ENCODE measurements around the gene DAP.
A peak's percentile ranks its signal among the peaks of the same experiment; 100 is the strongest.

Gene DAP

DNA sequence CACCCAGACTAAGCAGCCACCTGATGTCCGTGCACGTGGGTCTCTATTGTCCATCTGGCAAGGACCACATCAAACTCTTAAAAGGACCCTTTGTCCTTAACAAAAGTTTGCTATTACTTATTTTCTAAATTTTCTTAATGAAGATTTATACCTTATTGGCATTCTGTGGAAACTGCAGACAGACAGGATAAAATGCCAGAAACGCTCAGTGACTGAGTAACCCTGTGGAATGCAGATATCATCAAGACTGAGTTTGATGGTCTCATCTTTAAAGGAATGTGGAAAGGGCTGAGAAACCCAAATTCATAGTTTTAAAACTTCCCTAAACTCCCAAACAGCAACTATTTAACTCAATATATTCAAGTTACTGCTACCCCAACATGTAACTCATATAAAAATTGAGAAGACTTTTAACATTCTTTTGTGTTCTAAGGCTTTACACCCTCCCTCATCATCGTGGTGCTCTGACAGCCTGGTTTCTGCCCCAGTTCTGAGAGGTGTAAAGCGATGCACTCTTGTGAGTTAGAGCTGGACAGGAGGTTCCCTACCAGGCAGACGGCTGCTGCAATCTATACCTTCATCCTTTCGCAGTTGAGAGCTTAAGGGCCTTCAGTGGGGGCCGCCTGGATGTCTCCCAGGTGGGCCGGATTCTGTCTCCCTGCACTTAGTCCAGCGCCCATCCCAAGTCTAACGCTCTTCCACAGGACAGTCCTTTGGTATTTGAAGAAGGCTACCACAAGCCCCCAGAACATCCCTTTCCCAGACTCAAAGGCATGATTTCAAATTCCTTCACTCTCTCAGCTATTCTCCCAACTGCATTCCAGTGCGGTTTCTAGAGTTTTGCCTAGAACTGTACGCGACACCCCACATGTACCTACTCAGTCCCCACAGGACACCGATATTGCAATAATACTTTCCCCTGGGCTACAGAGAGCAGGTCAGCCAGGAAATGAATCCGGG lies 68.9 kb downstream of the DAP start:
- Histone ChIP-seq H4K8ac (ENCODE audit: low read depth, low read length) (no peak overlapping the region), H3K4me3 (ENCODE audit: low read length in 2 of 2) (no peak overlapping the region), H3K27me3 (ENCODE audit: control insufficient read depth in 3 of 3, insufficient read depth in 3 of 3, low read depth in 1 of 3, low read length in 3 of 3) (no peaks in the 10 kb centered on the region), H2BK120ac (ENCODE audit: low read depth, low read length) (no peak overlapping the region), H3K18ac (ENCODE audit: low read length) (no peak overlapping the region), H3K4ac (ENCODE audit: low read length) (no peak overlapping the region), H3K4me1 (ENCODE audit: control insufficient read depth in 2 of 2, insufficient read depth in 1 of 2, low read depth in 1 of 2, low read length in 2 of 2) (peaks cover 0 to 2% of the 10 kb centered on the region in 2 donors), H2AK5ac (ENCODE audit: low read depth, low read length) (no peak overlapping the region), H2AFZ (ENCODE audit: low read length) (no peak overlapping the region), H2BK15ac (ENCODE audit: low read length) (no peak overlapping the region), H3K14ac (ENCODE audit: low read length) (no peak overlapping the region), H3K79me1 (ENCODE audit: low read depth, low read length) (peaks cover 5% of the 10 kb centered on the region), H3K27ac (replicated peaks; ENCODE audit: low read length) (no peak overlapping the region), H2BK12ac (ENCODE audit: low read length) (no peak overlapping the region), H4K91ac (ENCODE audit: low read depth, low read length, poor library complexity) (no peak overlapping the region), H3K4me2 (ENCODE audit: insufficient read depth, low read length, poor library complexity, severe bottlenecking) (no peak overlapping the region), H3K9me3 (replicated peaks in 1 of 2; ENCODE audit: control insufficient read depth in 2 of 2, insufficient read depth in 1 of 2, low read depth in 1 of 2, low read length in 2 of 2) (peaks cover 0 to 4% of the 10 kb centered on the region in 2 donors), H3K36me3 (replicated peaks in 1 of 2; ENCODE audit: control insufficient read depth in 2 of 2, insufficient read depth in 2 of 2, low read length in 2 of 2) (no peaks in the 10 kb centered on the region), H2BK5ac (ENCODE audit: low read length) (no peak overlapping the region), H3K23ac (ENCODE audit: low read depth, low read length, poor library complexity) (no peak overlapping the region), H3K9ac (ENCODE audit: low read depth, low read length, poor library complexity) (no peak overlapping the region)
- no CpG with 5 or more reads among the region's 16 CpGs for WGBS, 2 donors (ENCODE audit: extremely low coverage in 2 of 2, insufficient read length in 2 of 2, insufficient replicate concordance in 1 of 2)
- DNase-seq (ENCODE audit: low spot score): no peak

GRCh38 chr5:10690460-10691440 lies 70.3 kb downstream of the DAP start:
- no peak overlapping the region for H2BK12ac ChIP-seq (ENCODE audit: low read length)
- H2AK5ac ChIP-seq (ENCODE audit: low read depth, low read length): no peak overlapping the region
- H2BK5ac ChIP-seq (ENCODE audit: low read length): no peak overlapping the region
- DNase-seq (ENCODE audit: low spot score): no peak
- H2BK120ac ChIP-seq (ENCODE audit: low read depth, low read length): no peak overlapping the region
- no CpG with 5 or more reads among the region's 14 CpGs for WGBS, 2 donors (ENCODE audit: extremely low coverage in 2 of 2, insufficient read length in 2 of 2, insufficient replicate concordance in 1 of 2)
- no peak overlapping the region for H4K8ac ChIP-seq (ENCODE audit: low read depth, low read length)
- no peak overlapping the region for H3K9ac ChIP-seq (ENCODE audit: low read depth, low read length, poor library complexity)
- H3K14ac ChIP-seq (ENCODE audit: low read length): no peak overlapping the region
- no peak overlapping the region for H2BK15ac ChIP-seq (ENCODE audit: low read length)
- no peak overlapping the region for H3K4me2 ChIP-seq (ENCODE audit: insufficient read depth, low read length, poor library complexity, severe bottlenecking)
- H3K4me3 ChIP-seq (ENCODE audit: low read length in 2 of 2): no peak overlapping the region
- no peaks in the 10 kb centered on the region for H3K27me3 ChIP-seq (ENCODE audit: control insufficient read depth in 3 of 3, insufficient read depth in 3 of 3, low read depth in 1 of 3, low read length in 3 of 3)
- H3K4me1 ChIP-seq (ENCODE audit: control insufficient read depth in 2 of 2, insufficient read depth in 1 of 2, low read depth in 1 of 2, low read length in 2 of 2): peaks cover 0 to 2% of the 10 kb centered on the region in 2 donors
- H3K18ac ChIP-seq (ENCODE audit: low read length): no peak overlapping the region
- H3K9me3 ChIP-seq (replicated peaks in 1 of 2; ENCODE audit: control insufficient read depth in 2 of 2, insufficient read depth in 1 of 2, low read depth in 1 of 2, low read length in 2 of 2): peaks cover 0 to 8% of the 10 kb centered on the region in 2 donors
- H3K23ac ChIP-seq (ENCODE audit: low read depth, low read length, poor library complexity): no peak overlapping the region
- no peak overlapping the region for H2AFZ ChIP-seq (ENCODE audit: low read length)
- H4K91ac ChIP-seq (ENCODE audit: low read depth, low read length, poor library complexity): no peak overlapping the region
- H3K79me1 ChIP-seq (ENCODE audit: low read depth, low read length): peaks cover 5% of the 10 kb centered on the region
- no peaks in the 10 kb centered on the region for H3K36me3 ChIP-seq (replicated peaks in 1 of 2; ENCODE audit: control insufficient read depth in 2 of 2, insufficient read depth in 2 of 2, low read length in 2 of 2)
- H3K4ac ChIP-seq (ENCODE audit: low read length): no peak overlapping the region
- H3K27ac ChIP-seq (replicated peaks; ENCODE audit: low read length): no peak overlapping the region

GRCh38 chr5:10689391-10690081 lies 71.5 kb downstream of the DAP start:
- Histone ChIP-seq H3K36me3 (replicated peaks in 1 of 2; ENCODE audit: control insufficient read depth in 2 of 2, insufficient read depth in 2 of 2, low read length in 2 of 2) (no peaks in the 10 kb centered on the region), H3K4me3 (ENCODE audit: low read length in 2 of 2) (peak overlapping the region in 1 of 2 donors; percentile 9), H3K18ac (ENCODE audit: low read length) (peak overlapping the region; percentile 62), H2BK120ac (ENCODE audit: low read depth, low read length) (no peak overlapping the region), H3K4ac (ENCODE audit: low read length) (no peak overlapping the region), H3K9me3 (replicated peaks in 1 of 2; ENCODE audit: control insufficient read depth in 2 of 2, insufficient read depth in 1 of 2, low read depth in 1 of 2, low read length in 2 of 2) (peaks cover 0 to 8% of the 10 kb centered on the region in 2 donors), H3K4me1 (ENCODE audit: control insufficient read depth in 2 of 2, insufficient read depth in 1 of 2, low read depth in 1 of 2, low read length in 2 of 2) (peaks cover 0 to 2% of the 10 kb centered on the region in 2 donors), H3K23ac (ENCODE audit: low read depth, low read length, poor library complexity) (no peak overlapping the region), H3K27ac (replicated peaks; ENCODE audit: low read length) (no peak overlapping the region), H2AK5ac (ENCODE audit: low read depth, low read length) (no peak overlapping the region), H2AFZ (ENCODE audit: low read length) (no peak overlapping the region), H3K14ac (ENCODE audit: low read length) (no peak overlapping the region), H4K8ac (ENCODE audit: low read depth, low read length) (no peak overlapping the region), H3K9ac (ENCODE audit: low read depth, low read length, poor library complexity) (no peak overlapping the region), H3K79me1 (ENCODE audit: low read depth, low read length) (peaks cover 4% of the 10 kb centered on the region), H4K91ac (ENCODE audit: low read depth, low read length, poor library complexity) (no peak overlapping the region), H3K27me3 (ENCODE audit: control insufficient read depth in 3 of 3, insufficient read depth in 3 of 3, low read depth in 1 of 3, low read length in 3 of 3) (no peaks in the 10 kb centered on the region), H2BK12ac (ENCODE audit: low read length) (no peak overlapping the region), H2BK5ac (ENCODE audit: low read length) (no peak overlapping the region), H3K4me2 (ENCODE audit: insufficient read depth, low read length, poor library complexity, severe bottlenecking) (no peak overlapping the region), H2BK15ac (ENCODE audit: low read length) (no peak overlapping the region)
- peak; percentile 33 for DNase-seq (ENCODE audit: low spot score)
- no CpG with 5 or more reads among the region's 11 CpGs for WGBS, 2 donors (ENCODE audit: extremely low coverage in 2 of 2, insufficient read length in 2 of 2, insufficient replicate concordance in 1 of 2)
